Endometrial microvascular endothelial cells (primary cell): ENCODE measurements around the gene INSRR. TPM values are rescaled to one million over a fixed set of nuclear protein-coding genes. Genes with fewer than 3 reads are reported as not detected.

Experiments
- in situ Hi-C: cut with HindIII; loops from 2 replicates; pipeline ENCODE4 v1.10.0; 2017; ENCODE audit warnings: low sequenced_read_pairs, low pct_unique_long_range_greater_than_20kb; ENCODE audit errors: inconsistent ontology term
- total RNA-seq: library from RNA; depleted of rRNA; stranded (reverse); fragments of >200 nt; gene quantifications from one replicate; pipeline ENCODE4 v1.2.3, GENCODE V29; 2015; ENCODE audit errors: inconsistent ontology term

INSRR gene
- total RNA-seq, 1 donor from 2014 or later: not detected

DNA sequence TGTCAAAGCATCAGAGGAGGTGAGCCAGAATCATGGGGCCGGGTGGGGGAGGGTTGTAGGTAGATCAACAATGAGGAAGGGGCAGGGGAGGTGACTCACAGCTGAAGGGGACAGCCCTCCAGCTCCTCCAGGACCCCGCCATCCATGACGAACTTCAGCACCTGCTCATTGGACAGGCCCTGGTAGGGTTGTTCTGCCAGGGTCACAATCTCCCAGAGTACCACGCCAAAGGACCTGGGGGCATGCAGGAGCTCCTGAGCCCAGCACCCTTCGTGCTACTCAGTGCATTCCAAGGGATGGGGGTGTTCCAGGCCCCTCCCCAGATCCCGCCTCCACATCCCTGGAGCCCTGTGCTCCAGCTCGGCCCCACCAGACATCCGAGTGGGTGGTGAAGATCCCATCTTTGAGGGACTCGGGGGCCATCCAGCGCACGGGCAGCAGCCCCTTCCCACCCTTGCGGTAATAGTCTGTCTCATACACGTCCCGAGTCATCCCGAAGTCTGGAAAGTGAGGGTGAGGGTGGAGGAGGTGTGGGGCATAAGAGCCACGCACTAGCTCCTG is 17.5 kb downstream of the INSRR start:
- in situ Hi-C loops: no loop called here

DNA sequence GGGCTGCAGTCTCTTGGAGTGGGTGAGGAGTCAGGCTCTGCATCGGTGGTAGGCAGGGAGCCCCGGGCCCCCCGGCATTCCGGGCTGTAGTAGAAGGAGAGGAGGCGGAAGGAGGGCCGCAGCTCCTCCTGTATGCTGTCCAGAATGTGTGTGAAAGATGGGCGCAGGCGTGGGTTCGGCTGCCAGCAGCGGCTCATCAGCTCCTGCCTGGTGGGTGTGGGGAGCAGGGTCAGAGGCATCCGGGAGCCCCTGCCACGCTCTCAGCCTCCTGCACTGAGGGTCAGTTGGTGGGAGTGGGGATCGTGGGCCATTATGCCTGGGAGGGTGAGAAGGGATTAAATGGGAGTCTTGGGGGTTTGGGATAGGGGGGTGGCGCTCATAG is 18.0 kb downstream of the INSRR start:
- in situ Hi-C loops: no loop called here

DNA sequence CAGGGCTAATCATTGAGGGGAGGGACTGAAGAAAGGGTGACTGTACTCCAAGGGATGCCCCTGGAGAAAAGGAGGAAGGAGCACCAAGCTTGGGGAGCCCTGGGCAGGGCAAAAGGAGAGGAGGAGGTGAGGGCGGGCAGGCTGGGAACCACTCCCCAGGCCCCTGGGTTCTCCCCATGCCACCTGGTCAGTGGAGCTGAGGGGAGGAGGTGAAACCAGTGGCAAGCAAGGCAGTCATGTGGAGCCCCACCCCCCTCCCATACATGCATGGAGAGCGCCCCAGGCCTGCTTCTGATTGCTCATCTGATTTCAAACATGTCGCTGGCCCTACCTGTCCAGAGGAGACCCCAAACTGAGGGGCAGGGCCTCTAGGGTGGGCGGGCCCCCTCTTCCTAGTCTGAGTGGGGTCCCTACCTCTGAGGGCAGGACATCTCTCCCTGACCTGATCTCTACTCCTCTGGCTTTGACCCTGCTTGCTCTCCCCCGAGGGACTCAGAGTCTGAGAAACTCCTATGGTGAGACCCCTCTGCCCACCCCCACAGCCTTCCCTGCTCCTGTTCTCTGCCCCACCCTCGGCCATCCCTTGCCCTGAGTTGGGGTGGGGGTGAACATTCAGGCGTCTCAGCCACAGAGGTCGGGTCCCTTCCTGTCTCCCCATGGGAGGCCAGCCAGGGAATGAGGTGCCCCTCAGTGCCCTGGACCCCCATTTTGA is 18.6 kb downstream of the INSRR start:
- in situ Hi-C loops: no loop called here

DNA sequence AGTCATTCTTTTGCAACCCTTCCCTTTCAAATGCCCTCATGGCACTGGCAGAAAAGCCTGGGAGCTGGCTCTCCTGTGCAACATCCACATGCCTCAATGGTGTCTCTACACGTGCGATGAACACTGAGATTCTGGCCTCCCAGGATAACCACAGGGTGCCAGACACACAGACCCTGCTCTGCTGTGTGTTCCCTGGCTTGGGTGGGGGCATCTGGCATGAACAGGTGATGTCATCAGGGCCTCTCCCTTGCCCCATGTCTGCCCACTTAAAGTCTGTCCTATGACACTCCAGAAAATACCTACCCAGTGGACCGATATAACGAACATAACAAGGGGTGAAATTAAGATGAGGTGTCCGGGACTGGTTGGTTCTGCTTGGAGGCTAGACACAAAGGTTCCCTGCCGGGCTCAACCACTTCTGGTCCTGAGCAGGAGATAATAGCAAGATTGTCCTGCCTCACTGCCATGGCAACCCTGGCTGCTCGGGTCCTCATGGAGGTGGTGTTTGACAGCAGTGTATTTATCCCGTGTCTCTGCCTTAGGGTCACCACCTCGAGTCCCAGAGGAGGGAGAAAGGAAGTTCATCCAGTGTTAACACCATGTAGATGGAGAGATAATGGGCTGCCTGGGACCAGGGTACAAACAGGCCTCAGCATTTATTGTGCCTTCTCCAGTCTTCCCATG is 19.3 kb downstream of the INSRR start:
- in situ Hi-C loops: no loop called here

DNA sequence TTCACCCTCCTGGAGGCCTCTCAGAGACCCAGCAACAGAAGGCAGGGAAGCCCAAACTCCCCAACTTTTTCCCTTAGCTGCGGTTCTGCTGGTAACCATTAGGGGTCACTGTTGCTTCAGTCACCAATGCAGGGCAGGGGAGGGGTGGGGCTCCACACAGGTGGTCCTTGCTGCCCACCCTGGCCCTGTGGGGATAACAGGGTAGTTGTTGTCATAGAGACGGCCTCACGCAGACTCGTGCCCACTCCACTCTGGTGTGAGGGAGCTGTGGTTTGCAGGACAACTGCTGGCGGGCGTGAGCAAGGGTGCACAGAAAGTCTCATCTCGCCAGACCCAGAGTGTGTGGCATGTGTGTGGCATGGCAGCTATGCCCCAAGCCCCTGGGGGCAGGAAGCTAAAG is 19.9 kb downstream of the INSRR start:
- in situ Hi-C loops: no loop called here

DNA sequence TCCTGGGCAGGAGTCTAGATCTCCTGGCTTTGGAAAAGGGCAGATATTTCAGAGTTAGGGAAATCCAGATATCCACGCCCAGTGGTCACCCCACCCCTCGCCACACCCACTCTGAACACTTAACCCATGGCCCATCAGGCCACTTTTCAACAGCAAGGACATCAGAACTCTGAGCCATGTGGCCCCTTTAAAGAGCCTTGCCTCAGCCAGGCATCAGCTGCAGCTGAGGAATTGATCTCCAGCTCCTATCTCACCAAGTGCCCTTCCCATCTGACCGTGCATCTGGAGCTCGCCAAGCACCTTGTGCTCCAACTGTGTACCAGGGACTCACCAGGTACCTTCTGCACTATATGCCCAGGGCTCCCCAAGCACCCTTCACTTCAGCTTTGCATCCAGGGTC is 22.0 kb downstream of the INSRR start:
- in situ Hi-C loops: no loop called here

DNA sequence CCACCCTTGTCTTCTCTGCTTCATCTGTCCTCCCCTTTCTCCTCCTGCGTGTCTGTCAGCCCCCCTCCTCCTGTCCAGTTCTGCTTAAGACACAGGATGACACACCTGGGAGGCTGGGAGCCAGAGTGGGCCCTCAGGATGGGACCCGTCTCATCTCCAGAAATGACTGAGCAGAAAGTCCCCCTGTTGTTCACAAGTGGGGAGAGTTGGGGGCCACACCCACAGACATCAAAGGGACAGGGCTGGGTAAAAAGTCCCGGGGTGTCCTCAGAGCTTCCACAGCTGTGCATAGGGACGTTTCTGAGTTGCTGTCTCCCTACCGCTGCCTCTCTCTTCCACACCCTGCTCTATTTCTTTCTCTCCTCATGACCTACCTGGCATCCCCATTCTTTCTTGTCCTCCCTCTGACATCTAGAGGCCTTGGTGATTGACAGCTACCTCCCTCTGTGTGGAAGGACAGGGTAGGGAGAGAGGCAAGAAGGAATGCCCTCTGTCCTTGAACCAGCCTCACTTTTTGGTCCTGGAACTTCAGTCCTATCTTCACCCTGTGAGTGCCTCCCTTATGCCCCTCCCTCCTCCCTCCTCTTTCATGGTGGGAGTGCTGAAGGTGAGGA is 22.8 kb downstream of the INSRR start:
- in situ Hi-C loops: no loop called here

DNA sequence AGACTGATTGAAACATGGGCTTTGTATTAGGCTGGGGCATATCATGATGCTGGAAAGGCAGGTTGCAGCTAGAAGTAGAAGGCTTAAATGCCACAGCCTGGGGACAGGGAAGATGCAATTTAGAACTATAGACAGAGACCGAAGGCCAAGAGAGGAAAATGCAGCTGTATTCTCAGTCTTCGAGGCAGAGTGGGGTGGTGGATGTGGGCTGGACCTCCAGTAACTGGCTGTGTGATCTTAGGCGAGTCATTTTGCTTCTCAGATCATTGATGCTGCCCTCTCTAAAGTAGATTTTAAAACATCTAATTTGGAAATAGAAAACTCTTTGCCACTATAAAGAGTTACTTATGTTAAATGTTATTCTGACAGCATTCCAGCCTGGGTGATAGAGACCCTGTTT is 24.6 kb downstream of the INSRR start:
- in situ Hi-C loops: no loop called here

DNA sequence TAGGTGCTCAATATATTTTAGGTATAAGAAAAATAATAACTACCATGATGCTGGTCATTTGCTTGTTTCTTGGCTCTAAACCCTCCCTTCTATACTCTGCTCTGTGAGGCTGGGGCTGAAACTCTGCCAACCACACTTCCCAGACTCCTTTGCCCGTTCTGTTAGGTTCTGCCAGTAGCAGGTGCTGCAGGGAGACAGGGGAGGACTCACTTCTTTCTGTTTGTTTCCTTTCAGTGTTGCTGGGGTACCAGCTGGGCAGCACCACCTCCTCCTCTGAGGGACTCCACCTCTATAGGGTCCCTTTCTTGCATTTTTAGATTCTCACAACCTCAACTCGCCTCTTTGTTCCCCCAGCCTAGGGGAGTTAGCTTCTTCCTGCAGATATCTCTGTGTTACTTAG is 25.3 kb downstream of the INSRR start:
- in situ Hi-C loops: no loop called here

DNA sequence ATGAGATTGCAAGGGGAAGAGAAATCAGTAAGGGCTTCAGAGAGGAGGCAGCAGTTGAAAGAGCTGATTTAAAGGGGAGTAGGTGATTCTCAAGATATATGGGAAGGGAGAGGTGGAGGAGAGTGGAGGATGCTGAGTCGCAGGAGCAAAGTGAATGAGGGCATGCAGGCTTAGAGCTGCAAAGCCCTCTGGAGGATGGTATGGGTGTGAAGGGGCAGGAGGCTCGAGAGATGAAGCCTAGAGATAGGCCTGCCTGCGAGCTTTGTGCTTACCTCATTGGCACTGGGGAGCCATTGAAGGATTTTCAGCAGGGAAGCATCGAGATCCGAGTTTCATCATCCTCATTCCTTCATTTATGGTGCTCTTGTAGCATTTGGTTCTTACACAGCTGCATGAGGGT is 26.5 kb downstream of the INSRR start:
- in situ Hi-C loops: no loop called here

DNA sequence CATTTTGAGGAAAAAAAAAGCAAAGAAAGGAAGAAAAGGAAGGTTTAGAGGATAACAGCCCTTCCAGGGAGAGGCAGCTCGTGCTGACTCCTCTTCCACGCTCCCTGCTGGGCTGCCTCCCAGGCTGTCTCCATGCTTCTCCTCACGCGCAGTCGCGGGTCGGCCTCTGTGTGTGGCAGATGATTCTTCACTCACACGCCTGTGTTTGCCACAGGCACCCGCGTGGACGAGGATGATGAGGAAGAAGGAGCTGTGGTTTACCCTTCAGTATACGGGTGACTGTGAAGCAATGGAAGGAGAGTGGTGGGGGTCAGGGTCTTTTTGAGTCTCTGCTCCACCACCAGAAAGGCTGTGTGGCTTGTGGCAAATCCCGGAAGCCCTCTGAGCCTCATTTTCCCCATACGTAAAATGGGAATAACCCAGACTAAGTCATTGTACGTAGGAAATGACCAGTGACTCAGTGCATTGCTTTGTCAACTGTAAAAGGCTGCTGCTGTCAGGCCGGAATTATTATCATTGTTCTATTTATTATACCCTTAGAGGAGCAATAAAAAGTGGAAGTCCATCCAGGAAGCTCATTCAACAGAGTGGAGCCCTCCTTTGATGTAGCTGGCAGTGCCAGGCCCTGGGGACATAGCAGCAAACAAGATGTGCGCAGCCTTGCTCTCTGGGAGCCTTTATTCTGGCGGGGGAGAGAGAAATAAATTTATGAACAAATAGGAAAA is 30.4 kb downstream of the INSRR start:
- in situ Hi-C loops: no loop called here

DNA sequence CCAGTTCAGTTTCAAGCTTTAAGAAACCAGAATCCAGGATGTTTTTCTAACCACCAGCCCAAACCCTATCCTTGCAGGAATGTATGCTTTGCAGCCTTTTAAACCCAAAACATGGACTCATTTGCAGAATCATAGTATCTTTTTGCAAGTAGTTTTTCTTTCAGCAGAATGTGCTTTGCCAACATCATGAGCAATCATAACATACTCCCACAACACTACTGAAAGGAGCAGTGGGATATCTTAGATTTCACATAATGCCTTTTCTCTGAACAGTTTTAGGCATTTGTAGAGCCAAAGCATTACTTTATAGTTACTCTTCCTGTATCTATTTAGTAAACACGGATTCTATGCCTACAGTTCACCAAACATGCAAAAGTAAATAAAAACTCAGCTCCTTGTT is 32.3 kb downstream of the INSRR start:
- in situ Hi-C loops: no loop called here

DNA sequence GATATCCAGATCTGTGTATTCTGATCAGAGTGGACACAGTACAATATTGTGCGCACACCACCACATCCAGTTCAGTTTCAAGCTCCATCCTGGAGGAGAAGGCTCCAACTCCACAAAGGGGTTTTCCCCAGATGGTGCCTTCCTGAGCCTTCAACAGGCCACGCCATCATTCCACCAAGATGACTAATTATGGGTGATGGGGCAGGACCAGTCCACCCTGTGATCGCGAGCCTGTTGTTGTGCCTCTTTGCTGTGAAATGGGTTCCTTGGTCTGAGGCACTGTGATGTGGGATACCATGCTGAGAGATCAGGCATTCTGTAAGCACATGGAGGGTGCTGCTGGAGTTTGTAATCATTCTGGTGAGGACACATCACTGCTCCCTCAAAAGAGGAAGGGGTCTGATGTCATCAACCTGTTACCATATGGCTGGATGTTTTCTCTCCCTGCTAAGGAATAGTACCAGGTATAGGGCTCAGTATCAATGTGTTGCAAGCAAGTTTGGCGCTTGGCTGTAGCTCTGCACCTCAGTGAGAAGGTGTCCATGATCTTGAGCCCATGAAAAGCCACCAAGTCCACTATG is 35.6 kb downstream of the INSRR start:
- in situ Hi-C loops: no loop called here

DNA sequence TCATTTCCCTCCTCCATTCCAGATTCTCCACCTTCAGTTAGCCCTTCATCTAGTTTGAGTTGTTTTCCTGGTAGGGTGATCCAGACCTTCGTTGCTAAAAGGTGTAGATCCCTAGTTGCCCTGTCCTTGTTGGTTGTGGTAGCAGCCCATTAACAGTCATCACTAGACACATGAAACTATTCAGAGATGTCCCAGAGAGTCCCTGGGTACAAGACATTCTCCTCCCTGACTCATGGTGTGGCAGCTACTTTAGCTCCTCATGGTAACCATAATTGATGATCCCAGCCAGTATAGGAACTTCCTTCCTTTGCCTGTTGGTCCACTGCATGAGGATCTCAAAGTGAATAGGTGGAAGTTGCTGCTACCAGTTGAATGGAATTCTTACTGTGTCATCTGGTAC is 36.2 kb downstream of the INSRR start:
- in situ Hi-C loops: no loop called here

DNA sequence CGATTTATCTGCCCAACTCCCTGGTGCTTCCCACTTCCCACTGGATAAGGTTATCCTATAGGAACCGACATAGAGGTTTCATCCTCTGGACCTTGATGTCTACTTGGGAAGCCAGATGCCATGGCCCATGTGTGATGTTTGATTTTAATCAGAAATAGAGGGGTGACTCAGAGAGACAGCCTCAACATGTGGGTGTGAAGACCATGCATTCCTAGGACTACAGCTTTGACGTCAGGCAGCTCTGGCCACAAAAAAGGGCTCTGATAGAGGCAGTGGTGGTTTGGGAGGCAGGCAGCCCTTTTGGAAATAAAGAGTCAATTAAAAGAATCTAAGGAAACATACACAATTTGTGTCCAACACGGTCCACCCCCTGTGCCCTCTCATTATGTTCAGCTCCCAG is 37.1 kb downstream of the INSRR start:
- in situ Hi-C loops: no loop called here

DNA sequence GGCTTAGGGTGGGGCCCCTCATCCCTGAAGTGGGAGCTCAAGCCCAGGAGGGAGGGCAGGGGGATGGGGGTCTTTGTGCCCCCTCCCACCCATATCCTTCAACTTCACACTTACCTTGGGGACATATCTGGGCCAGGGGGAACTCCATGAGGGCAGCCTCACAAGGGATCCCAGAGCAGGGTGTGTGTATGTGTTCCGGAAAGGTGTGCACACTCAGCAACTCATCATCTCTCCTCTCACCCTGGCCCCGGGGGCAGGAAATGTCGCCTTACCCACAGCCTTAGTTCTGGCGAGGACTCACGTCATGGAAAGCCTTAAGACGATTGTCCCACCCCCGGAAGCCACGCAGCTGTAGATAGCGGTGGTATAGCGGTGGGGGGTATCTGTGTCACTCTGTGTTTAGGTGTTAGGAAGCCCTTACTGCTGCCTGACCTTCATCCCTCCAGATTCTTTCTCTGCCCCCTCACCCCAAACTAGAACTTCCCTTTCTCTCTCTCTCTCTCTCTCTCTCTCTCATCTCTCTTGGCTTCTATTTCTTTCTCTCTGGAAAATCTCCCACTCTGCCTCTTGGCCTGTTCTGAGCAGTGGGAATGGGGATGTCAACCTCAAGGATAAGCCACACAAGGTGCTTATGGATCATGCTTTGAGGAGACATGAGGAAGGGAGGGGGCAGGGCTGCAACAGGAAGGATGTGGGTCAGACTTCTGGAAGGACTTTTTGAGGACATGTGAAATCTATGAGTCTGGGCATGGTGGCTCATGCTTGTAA is 42.2 kb downstream of the INSRR start, which contains the start of gene SH2D2A:
TSS of gene SH2D2A (minus strand) at position 288 of the 768 bp plus-strand sequence. CDS start at position 148, 140 bp downstream.
- in situ Hi-C loops: no loop called here

DNA sequence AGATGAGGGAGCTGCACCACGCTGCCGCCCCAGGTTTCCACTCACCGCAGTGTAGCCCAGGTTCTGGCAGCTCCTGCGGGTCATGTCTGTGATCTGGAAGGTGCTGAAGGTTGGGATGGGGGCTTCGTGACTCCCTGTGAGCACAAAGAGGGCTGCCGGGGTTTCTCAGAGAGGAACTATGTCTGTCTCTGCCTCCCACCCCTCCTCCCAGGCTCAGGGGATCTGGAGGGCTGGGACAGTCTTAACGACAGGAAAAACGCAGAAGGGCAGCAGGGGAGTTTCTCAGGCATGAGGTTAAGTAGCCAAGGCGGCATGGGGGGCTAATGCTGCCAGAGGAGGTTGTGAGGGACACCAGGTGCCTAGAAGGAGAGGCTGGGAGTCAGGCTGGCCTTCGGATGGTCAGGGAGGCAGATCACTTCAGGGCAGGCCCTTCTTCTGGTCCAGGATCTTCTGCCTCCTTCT is 42.9 kb downstream of the INSRR start:
- in situ Hi-C loops: no loop called here

DNA sequence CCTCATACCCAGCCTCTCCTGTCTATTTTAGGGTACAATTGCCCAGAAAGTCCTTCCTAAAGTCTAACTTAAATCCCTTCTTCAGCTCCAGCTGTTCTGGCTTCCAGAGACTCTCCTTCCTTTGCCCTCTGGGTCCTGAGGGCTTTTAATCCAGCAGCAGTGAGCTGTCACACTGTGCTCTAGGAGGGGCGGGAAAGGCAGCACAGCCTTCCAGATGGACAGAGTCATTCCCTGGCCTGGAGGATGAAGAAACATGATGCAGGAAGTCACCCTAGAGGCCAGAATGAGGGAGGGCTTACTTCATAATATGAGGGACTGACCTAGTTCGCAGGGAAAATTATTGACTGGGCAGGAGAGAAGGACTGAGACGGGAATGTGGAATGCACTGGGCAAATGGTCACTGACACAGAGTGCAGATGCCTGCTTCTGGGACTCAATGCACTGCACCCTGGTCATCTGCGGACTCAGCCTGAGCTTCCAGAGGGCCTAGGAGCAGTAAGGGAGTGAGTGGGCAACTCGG is 43.5 kb downstream of the INSRR start:
- in situ Hi-C loops: no loop called here
